GM12872 (cell line): ENCODE data around the gene OTUB2.

Source experiments
- CTCF ChIP-seq: IDR thresholded peaks from 3 replicates; pipeline ENCODE4 v1.5.1; 2011; ENCODE audit warnings: low read depth, mild to moderate bottlenecking, low read length, moderate library complexity; ENCODE audit not compliant: insufficient read depth

Gene OTUB2

GRCh38 chr14:94029671-94030203, 3.6 kb downstream of the OTUB2 start:
- no peak for TF ChIP-seq CTCF

GRCh38 chr14:94030571-94030970, 4.4 kb downstream of the OTUB2 start:
- TF ChIP-seq CTCF = no peak

GRCh38 chr14:94031161-94031882, 5.2 kb downstream of the OTUB2 start:
- TF ChIP-seq CTCF = no peak

- TF ChIP-seq CTCF = no peak
Observed at GRCh38 chr14:94031883-94032279, 5.7 kb downstream of the OTUB2 start.

- TF ChIP-seq CTCF = no peak
Observed at GRCh38 chr14:94034886-94035285, 8.7 kb downstream of the OTUB2 start.

GRCh38 chr14:94036313-94037167, 10.4 kb downstream of the OTUB2 start:
- TF ChIP-seq CTCF = peak; percentile 93

- TF ChIP-seq CTCF = no peak
Observed at GRCh38 chr14:94037954-94038353, 11.8 kb downstream of the OTUB2 start.
